Mucosa of gallbladder (tissue), 1 donor: Measurements from ENCODE around the gene EYS. TPM values are rescaled to one million over a fixed set of nuclear protein-coding genes. Genes with fewer than 3 reads are reported as not detected.
"Not testable (repeated sequence)": the region's sequence is repeated elsewhere in the genome, so short reads cannot be mapped to it uniquely, and the experiment has no call there.

Experiments used
- DNase-seq: peaks from one replicate; pipeline ENCODE4 v3.0.0-alpha.2; 2020; ENCODE audit warnings: low spot score
- total RNA-seq: library from RNA; stranded (reverse); gene quantifications from one replicate; pipeline ENCODE4 v1.2.1, GENCODE V29; 2021
- donor health status: DM: no; HTN: no; CAD: no.

Gene EYS
- total RNA-seq, 1 donor from 2014 or later = not detected

DNA sequence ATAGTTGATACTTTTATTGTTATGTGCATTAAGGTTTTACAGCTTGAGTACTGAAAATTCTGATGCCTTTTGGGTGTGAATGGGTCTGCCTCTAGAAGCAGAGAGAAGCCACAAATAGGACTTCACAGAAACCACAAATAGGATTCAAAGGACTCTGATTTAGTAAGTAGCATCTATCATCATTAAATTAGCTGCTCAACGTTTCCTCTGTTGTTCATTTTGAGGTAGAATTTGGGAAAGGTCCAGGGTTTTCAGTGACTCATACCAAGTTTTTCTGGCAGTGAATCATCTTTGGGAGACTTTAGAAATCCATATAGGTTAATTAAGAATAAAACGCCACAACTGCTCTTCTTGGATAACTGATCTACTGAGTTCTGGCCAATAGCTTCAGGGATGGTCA lies 1966.3 kb downstream of the EYS start:
- DNase-seq = no peak

DNA sequence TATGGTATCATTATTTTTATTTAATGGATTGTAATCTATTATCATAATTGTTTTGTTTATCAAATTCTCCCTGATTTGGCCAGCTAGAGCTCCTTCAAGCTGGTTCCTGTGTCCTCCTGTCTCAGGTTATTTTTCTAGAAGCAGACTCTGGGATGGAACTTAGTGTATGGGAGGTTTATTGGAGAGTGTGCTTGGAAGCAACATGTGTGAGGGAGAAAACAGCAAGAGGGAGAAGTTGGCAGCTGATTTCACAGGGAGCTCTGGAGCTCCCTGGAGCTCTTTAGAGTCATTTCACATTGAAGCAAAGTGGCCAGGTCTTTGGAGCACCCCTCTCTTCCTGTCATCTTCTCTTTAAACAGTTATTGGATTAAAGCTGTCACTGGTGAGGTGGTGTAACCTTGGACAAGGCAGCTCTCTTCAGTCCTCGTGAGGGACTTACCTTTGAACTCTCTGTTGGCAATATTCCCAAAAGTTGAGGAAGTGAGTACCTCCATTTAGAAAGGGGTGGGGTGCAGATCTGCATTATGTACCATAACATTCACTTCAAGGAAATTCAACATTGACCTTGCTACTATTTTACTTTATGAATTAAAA lies 1967.8 kb downstream of the EYS start:
- peak; percentile 45 for DNase-seq

DNA sequence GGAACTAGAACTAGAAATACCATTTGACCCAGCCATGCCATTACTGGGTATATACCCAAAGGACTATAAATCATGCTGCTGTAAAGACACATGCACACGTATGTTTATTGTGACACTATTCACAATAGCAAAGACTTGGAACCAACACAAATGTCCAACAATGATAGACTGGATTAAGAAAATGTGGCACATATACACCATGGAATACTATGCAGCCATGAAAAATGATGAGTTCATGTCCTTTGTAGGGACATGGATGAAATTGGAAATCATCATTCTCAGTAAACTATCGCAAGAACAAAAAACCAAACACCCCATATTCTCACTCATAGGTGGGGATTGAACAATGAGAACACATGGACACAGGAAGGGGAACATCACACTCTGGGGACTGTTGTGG lies 1968.8 kb downstream of the EYS start:
- not testable (repeated sequence) for DNase-seq

DNA sequence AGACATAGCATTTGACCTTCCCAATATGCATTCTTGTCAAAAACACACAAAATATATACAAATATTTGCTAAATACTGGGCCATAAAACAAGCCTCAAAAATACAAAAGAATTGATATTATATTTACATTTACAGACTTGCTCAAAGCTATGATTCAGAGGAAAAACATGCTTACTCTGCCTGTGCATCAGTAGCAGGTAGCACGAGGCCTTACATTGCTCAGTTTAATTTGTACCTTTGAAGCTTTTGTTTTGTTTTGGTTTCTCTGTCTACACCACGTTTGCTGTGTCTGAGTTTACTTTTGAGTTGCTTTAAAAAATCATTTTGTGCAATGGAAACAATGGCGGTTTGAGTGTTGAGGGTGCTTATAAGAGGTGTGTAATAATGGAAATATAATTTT lies 1972.1 kb downstream of the EYS start:
- no peak for DNase-seq

GRCh38 chr6:63732336-63732735 lies 1974.7 kb downstream of the EYS start:
- no peak for DNase-seq

GRCh38 chr6:63731930-63732329 lies 1975.1 kb downstream of the EYS start:
- no peak for DNase-seq

GRCh38 chr6:63730311-63730710 lies 1976.7 kb downstream of the EYS start:
- no peak for DNase-seq

DNA sequence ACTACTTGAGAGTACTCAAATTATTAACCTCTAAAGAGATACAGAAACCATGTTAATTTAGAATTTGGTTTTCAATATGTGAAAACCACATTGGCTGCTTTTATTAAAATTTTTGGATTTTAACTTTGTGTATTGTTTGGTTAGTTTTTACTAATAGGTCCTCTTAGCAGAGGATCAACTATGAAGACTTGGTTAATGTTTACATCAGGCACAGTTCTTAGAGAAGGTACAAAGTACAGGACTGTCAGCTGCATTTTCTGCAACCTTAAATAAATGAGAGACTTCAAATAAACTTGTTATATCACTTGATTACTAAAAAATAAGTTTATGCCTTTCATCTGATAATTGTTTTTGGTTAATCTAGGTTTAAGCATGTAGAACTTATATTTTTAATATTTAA lies 1982.3 kb downstream of the EYS start:
- DNase-seq = no peak

DNA sequence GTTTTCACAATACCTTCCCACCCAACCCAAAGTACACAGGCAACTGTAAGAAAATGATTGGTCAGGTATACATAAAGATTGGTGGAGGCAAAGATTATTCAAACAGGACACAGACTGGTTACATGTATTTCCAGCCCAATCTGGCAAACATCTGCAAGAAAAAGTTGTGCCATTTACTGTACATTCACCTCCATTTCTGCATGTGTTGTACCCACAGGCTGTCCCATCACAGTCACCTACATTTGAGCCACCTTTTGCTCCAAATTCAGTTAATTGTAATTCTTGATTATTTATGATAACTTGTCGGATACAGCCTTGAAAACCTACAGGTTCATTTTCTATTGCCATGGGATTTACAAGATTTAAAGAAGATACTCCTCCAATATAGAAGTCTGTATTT lies 1985.8 kb downstream of the EYS start:
- DNase-seq = no peak

- no peak for DNase-seq
These were observed 1990.9 kb downstream of the EYS start for GRCh38 chr6:63716169-63716568.

DNA sequence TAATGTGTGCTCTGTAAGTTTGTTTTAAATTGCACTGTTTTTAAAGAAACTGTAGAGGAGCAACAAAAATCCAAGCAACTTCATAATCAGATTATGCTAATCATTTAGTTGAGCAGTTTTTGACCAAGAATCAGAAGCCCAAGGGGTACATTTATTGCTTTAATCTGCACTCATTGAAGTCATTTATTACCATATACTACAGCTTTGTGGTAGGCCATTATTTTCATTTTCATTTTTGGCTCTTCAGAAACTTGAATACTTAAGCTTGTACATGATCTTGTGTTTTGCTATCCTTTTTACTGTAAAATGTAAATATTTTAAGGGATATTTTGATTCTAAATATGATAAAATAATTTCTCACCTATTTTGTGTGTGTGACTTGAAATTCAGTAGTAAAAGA lies 1992.9 kb downstream of the EYS start:
- no peak for DNase-seq

DNA sequence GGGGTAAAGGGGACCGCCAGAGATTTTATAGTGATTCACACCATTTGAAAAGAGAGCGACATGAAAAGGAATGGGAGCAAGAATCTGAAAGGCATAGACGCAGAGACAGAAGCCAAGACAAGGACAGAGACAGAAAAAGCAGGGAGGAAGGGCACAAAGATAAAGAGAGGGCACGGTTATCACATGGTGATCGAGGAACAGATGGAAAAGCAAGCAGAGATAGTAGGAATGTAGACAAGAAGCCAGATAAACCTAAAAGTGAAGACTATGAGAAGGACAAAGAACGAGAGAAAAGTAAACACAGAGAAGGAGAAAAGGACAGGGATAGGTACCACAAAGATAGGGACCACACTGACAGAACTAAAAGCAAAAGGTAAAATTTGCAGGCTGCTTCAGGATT lies 1993.7 kb downstream of the EYS start:
- DNase-seq = no peak

GRCh38 chr6:63709148-63709547 lies 1997.9 kb downstream of the EYS start:
- DNase-seq = no peak

DNA sequence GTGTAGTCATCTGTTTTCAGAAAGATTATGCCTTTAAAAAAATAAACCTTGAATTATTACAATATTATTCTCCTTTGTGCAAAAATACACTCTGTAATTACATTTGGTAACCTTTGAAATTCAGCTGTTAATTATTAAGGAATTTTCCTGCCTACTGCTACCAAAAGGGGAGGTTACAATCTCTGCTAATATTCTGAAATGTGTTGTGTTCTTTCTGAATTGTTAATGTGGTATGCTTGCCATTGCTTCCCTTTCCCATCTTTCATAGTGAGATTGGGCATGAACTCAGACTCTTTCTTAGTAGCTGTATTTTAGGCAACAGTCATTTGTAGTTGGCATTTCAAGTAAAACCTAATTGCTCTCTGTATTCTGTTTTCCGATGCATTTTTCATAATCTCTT lies 1998.4 kb downstream of the EYS start:
- no peak for DNase-seq

- no peak for DNase-seq
These were observed 2000.4 kb downstream of the EYS start for GRCh38 chr6:63706630-63707029.

DNA sequence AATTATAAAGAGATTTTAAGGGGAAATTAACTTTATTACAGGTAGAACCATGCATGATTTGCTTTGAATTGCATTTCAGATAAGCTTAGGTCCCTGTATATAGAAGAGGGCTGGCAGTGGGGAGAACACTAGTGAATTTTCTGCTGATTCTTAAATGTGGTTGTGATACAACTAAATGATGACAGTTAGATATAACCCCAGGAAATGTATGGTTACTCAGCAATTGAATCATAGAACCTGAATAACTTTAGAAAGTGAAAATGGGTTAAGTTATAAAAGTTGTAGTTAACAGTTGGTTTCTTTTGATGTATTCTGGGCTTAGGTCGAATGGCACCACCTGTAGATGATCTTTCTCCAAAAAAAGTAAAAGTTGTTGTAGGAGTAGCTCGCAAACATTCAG lies 2001.3 kb downstream of the EYS start:
- DNase-seq = no peak

- no peak for DNase-seq
These were observed 2016.8 kb downstream of the EYS start for GRCh38 chr6:63690221-63690620.

DNA sequence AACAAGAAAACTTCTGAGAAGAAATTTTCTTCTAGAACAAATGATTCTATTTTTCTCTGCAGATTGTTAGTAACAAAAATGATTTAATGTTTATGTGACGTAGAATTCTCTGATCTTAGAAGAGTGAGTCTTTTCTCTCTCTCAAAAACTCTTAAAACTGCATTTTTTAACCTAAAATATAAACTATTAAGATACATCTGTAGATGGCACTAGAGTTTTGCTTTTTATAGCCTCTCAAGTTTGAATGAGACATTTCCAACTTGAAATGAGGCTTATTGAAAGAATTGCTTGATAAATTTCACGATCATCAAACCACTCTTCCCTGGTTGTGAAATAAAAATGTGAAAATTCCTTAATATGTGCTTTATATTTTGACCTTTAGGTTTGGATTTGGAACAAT lies 2017.6 kb downstream of the EYS start:
- DNase-seq = no peak

DNA sequence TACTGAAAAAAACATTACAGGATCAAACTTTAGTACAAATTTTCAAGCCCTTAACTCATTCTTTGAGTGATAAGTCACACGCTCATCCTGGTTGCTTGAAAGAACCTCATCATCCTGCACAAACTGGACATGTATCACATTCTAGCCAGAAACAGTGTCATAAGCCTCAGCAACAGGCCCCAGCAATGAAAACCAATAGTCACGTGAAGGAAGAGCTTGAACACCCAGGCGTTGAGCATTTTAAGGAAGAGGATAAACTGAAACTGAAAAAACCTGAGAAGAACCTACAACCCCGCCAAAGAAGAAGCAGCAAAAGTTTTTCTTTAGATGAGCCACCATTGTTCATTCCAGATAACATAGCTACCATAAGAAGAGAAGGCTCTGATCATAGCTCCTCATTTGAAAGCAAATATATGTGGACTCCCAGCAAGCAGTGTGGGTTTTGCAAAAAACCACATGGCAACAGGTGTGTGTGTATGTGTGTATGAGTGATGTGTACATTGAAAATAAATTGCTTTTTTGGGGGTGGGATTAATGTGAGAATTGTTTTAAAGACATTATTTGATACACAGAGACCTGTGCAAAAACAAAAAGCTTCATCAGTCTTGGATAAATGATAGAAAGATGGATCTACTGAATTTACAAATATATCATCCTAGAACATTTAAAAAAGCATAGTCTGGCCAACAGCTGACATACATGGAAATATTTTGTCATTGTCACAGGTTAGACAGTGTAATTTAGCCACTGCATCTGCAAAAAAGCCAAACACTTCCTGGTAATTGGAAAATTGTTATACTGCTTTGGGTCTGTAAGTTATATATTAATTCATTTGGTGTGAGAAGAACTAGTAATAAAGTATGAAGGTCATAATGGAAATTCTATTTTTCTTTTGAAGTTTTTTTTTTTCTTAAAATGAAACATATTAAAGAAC lies 2021.3 kb downstream of the EYS start:
- DNase-seq = no peak

DNA sequence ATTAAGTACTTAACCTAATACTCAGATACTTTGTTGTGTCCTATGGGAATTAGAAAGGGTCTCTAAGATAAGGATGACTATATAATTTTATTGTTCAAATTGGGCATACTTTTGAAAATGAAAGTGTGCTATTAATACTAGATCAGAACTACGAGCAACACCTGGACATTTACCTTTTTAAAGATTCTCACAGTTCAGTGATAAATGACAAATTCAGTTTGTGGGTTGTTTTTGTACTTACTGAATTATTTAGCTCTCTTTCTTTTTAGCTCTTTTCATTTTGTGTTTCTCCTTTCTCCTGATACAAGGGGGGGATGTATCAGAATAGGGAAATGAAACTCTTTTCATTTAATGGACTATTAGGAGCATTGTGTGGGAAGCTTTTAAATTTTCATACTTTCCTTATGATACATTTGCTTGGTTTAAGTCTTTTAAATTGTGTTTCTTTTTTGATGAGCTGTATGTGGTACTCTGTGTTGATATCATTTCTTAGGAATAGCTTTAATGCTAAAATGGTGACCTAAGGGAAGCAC lies 2023.9 kb downstream of the EYS start:
- DNase-seq = no peak

DNA sequence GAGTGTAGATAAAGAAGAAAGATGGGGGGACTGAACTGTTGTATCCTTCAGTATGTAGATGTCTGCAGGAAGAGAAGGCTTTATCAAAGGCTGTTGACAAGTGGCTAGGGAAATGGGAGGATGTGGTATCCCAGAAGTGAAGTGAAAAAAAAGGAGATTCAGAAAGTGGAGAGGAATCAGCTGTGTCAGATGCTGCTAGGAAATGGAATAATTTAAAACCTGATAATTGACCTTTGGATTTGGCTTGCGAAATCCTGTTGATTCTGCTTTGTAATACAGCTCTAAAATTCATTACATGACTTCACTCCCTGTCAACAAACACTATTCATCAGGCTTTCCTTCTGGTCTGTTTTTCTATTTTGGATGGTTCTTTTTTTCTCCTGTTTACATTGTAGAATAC lies 2029.7 kb downstream of the EYS start:
- no peak for DNase-seq

GRCh38 chr6:63676412-63677114 lies 2030.5 kb downstream of the EYS start:
- DNase-seq = no peak

GRCh38 chr6:63675138-63675537 lies 2031.9 kb downstream of the EYS start:
- DNase-seq = no peak
